ENCODE results near the gene ELAVL1. TPM values are rescaled to one million over a fixed set of nuclear protein-coding genes. Genes with fewer than 3 reads are reported as not detected.

ELAVL1 gene
- total and polyA plus RNA-seq, 9 of the 15 experiments (the other 6 are each of a cell fraction or from before 2014, with no cell fraction given) = 4.3 to 172 (median 69.2) TPM

DNA sequence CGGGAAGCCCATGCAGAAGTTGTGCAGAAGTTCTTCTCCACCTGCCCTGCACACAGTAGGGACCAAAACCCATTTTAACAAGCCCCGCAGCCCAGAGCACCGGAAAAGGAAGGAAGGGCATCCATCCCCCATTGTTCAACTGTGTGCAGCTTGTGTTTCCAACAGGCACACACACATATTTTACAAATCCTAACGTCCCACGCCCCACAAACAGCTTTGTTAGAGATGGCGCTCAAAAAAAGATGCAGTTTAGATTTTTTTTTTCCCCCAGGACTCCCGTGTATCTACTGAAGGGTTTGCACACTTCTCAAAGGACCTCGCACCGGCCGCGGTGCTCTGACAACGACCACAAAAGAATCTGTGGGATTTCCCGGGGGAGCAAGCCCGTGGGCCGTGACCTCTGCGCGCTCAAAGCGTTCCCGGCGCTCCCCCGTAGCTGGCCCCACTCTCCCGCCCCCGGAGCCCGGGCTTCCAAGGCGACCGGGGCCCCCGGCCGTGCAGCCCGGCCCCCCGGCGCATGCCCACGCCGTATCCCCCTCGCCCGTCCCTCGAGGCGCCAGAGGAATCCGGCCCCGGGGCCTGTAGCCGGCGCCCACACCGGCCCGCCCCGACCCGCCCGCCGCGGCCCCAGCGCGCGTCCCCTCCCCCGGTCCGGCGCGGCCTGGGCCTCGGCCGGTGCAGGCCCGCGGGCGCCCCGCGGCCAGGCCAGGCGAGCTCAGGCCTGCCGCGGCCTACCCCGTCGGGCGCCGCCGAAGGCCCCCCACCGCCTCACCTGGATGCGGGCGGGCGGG is 523 bp downstream of the ELAVL1 start:
- peaks cover 44% of the 10 kb centered on the region for H3K36me3 ChIP-seq (ENCODE audit: control insufficient read depth, insufficient read depth, low read length)
- H3K9me1 ChIP-seq (ENCODE audit: control insufficient read depth, insufficient read depth, low read length) = peaks cover 12% of the 10 kb centered on the region
- DNase-seq (ENCODE audit: extremely low read depth in 1 of 4, low spot score in 3 of 4) (peak in 3 of 4 experiments; percentile 38 to 73 (median 54)), FAIRE-seq (no peak), ATAC-seq (peak; percentile 3; the same call in 2 of the 3 replicates)
- CTCF ChIA-PET (ENCODE audit: low intra/inter-chr PET ratio) = interaction anchor here (0.6 kb wide), 1 partner anchor 65 kb away, joined by 3 read pairs; no protein-coding TSS in a partner anchor
- intact Hi-C loops (cut with micrococcal nuclease) = no loop called here
- in situ Hi-C loops (cut with MboI) = no loop called here
- H3K27me3 ChIP-seq (ENCODE audit: control insufficient read depth in 2 of 2, insufficient read depth in 2 of 2, low read length in 2 of 2) = no peaks in the 10 kb centered on the region
- peak overlapping the region; percentile 67 to 94 for H3K9ac ChIP-seq (ENCODE audit: insufficient read depth in 1 of 2, low read depth in 2 of 2, low read length in 2 of 2)
- peaks cover 43% of the 10 kb centered on the region for H4K20me1 ChIP-seq (replicated peaks; ENCODE audit: control insufficient read depth, insufficient read depth, low read length)
- under 1% methylated on average over 39 of the region's 74 CpGs for WGBS (ENCODE audit: insufficient coverage, low coverage, missing lambda C conversion rate)
- no TSS peak for BruUV-seq (replicated peaks)
- POLR2A ChIA-PET = interaction anchor here (0.6 to 2.0 kb wide), 6 partner anchors 24 to 429 kb away, joined by 3 to 5 read pairs (median 4); no protein-coding TSS in a partner anchor
- H2AFZ ChIP-seq (ENCODE audit: low read depth, low read length) = no peak overlapping the region
- no peaks in the 10 kb centered on the region for H3K9me3 ChIP-seq (replicated peaks; ENCODE audit: control insufficient read depth, insufficient read depth, low read depth, low read length)
- peak overlapping the region; percentile 99 for H3K4me2 ChIP-seq (ENCODE audit: insufficient read depth, low read length)
- H3K27ac ChIP-seq (ENCODE audit: extremely low read depth, low read depth, low read length) = peak overlapping the region; percentile 78
- H3K4me3 ChIP-seq = peak overlapping the region; percentile 78
- peaks cover 29 to 33% of the 10 kb centered on the region in 2 experiments for H3K4me1 ChIP-seq (replicated peaks in 1 of 2; ENCODE audit: control insufficient read depth in 2 of 2, insufficient read depth in 2 of 2, low read length in 2 of 2)
- peaks cover 70% of the 10 kb centered on the region for H3K79me2 ChIP-seq (ENCODE audit: control insufficient read depth, insufficient read depth, low read length)
- TF ChIP-seq KLF16 (IDR thresholded peaks at IDR 0.05) = no peak
- TF ChIP-seq FOXJ2 (tag; IDR thresholded peaks at IDR 0.05) = no peak
- TF ChIP-seq GTF2E2 (tag; IDR thresholded peaks at IDR 0.05) = no peak
- TF ChIP-seq ZKSCAN1 (IDR thresholded peaks at IDR 0.05; ENCODE audit: low read depth, low read length) = peak; percentile 95
- no peak for TF ChIP-seq ZBED1 (IDR thresholded peaks at IDR 0.05)
- no peak for TF ChIP-seq ETV1 (tag; conservative IDR thresholded peaks at IDR 0.05; ENCODE audit: low read depth)
- TF ChIP-seq SPI1 (IDR thresholded peaks at IDR 0.05; ENCODE audit: borderline replicate concordance, low read depth, low read length) = 0 out of 2 replicates have a peak, but pooled peaks have one; percentile 6
- no peak for TF ChIP-seq ZNF212 (CRISPR knock-in tag; IDR thresholded peaks at IDR 0.05)
- TF ChIP-seq SAFB2 (IDR thresholded peaks at IDR 0.05; ENCODE audit: borderline replicate concordance, low read depth, low read length, severe bottlenecking) = no peak
- TF ChIP-seq, protein P1, sequence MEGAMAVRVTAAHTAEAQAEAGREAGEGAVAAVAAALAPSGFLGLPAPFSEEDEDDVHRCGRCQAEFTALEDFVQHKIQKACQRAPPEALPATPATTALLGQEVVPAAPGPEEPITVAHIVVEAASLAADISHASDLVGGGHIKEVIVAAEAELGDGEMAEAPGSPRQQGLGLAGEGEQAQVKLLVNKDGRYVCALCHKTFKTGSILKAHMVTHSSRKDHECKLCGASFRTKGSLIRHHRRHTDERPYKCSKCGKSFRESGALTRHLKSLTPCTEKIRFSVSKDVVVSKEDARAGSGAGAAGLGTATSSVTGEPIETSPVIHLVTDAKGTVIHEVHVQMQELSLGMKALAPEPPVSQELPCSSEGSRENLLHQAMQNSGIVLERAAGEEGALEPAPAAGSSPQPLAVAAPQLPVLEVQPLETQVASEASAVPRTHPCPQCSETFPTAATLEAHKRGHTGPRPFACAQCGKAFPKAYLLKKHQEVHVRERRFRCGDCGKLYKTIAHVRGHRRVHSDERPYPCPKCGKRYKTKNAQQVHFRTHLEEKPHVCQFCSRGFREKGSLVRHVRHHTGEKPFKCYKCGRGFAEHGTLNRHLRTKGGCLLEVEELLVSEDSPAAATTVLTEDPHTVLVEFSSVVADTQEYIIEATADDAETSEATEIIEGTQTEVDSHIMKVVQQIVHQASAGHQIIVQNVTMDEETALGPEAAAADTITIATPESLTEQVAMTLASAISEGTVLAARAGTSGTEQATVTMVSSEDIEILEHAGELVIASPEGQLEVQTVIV (CRISPR knock-in tag; IDR thresholded peaks at IDR 0.05; ENCODE audit: borderline replicate concordance) = no peak
- TF ChIP-seq U2AF1 (optimal IDR thresholded peaks at IDR 0.05; ENCODE audit: low read depth, low read length) = no peak
- no peak for TF ChIP-seq RBM39 (optimal IDR thresholded peaks at IDR 0.05; ENCODE audit: low read depth, low read length)
- 0 out of 4 replicates have a peak, but pooled peaks of 1 of the 2 experiments have one; percentile 22 for TF ChIP-seq HDAC1 (IDR thresholded peaks at IDR 0.05)
- no peak for TF ChIP-seq SMARCE1 (IDR thresholded peaks at IDR 0.05)
- no peak for TF ChIP-seq ZNF23 (CRISPR knock-in tag; IDR thresholded peaks at IDR 0.05)
- TF ChIP-seq, protein P2, sequence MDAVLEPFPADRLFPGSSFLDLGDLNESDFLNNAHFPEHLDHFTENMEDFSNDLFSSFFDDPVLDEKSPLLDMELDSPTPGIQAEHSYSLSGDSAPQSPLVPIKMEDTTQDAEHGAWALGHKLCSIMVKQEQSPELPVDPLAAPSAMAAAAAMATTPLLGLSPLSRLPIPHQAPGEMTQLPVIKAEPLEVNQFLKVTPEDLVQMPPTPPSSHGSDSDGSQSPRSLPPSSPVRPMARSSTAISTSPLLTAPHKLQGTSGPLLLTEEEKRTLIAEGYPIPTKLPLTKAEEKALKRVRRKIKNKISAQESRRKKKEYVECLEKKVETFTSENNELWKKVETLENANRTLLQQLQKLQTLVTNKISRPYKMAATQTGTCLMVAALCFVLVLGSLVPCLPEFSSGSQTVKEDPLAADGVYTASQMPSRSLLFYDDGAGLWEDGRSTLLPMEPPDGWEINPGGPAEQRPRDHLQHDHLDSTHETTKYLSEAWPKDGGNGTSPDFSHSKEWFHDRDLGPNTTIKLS (IDR thresholded peaks at IDR 0.05; ENCODE audit: borderline replicate concordance, low read depth) = no peak
- no peak for TF ChIP-seq E2F3 (CRISPR knock-in tag; IDR thresholded peaks at IDR 0.05)
- TF ChIP-seq ZNF263 (CRISPR knock-in tag; IDR thresholded peaks at IDR 0.05; ENCODE audit: borderline replicate concordance) = no peak; the same call in 1 of the 2 replicates
- TF ChIP-seq POLR2A (conservative IDR thresholded peaks at IDR 0.05) = no peak
- no peak for TF ChIP-seq SOX6 (IDR thresholded peaks at IDR 0.05)
